Ascending aorta (tissue), 2 donors: ENCODE results near the gene SLC34A1. TPM values are rescaled to one million over a fixed set of nuclear protein-coding genes. Genes with fewer than 3 reads are reported as not detected.
A peak's percentile ranks its signal among the peaks of the same experiment; 100 is the strongest.

Source experiments
- DNase-seq, 2 donors: peaks; one replicate each; pipeline ENCODE4 v3.0.0-alpha.2; 2019; ENCODE audit warnings: low spot score in 2 of 2
- H3K27ac ChIP-seq, 2 donors: fragments of 200-600 bp; sonication (generic); one replicate each; pipeline ENCODE4 v1.5.1; 2016 to 2017; ENCODE audit warnings: mild to moderate bottlenecking in 1 of 2
- H3K27me3 ChIP-seq: fragments of 200-600 bp; sonication (generic); one replicate; pipeline ENCODE4 v1.5.1; 2017
- H3K36me3 ChIP-seq, 2 donors: fragments of 200-600 bp; sonication (generic); one replicate each; pipeline ENCODE4 v1.5.1; 2016
- H3K4me1 ChIP-seq, 2 donors: fragments of 200-600 bp; sonication (generic); one replicate each; pipeline ENCODE4 v1.5.1; 2016 to 2017; ENCODE audit warnings: mild to moderate bottlenecking in 1 of 2
- H3K4me3 ChIP-seq, 2 donors: fragments of 200-600 bp; sonication (generic); one replicate each; pipeline ENCODE4 v1.5.1; 2016 to 2017; ENCODE audit warnings: mild to moderate bottlenecking in 1 of 2
- H3K9me3 ChIP-seq, 2 donors: fragments of 200-600 bp; sonication (generic); one replicate each; pipeline ENCODE4 v1.5.1; 2016
- CTCF ChIP-seq, 3 experiments: fragments of 200-600 bp in 2 of 3; fragments of 450-650 bp in 1 of 3; sonication (generic) in 2 of 3; IDR thresholded peaks; one replicate each; pipeline ENCODE4 v1.5.1; 2016 to 2019; ENCODE audit warnings: antibody characterized with exemption in 3 of 3, mild to moderate bottlenecking in 1 of 3, moderate library complexity in 1 of 3
- intact Hi-C: fragments of 100-400 bp; cut with DNase I; formaldehyde crosslinking; loops from one replicate; pipeline ENCODE4 v1.15.1; 2023
- total RNA-seq: library from RNA; depleted of rRNA; stranded (reverse); fragments of >200 nt; gene quantifications from one replicate; pipeline ENCODE4 v1.1.0, GENCODE V29; 2016

Gene SLC34A1
- total RNA-seq, 1 donor from 2014 or later, result not detected

GRCh38 chr5:177389241-177390169 is 5.3 kb downstream of the SLC34A1 start:
- peak in 1 of 2 donors; percentile 73 for DNase-seq
- no peaks in the 10 kb centered on the region for H3K27me3 ChIP-seq
- no peaks in the 10 kb centered on the region for H3K36me3 ChIP-seq
- no peaks in the 10 kb centered on the region for H3K4me1 ChIP-seq
- H3K4me3 ChIP-seq, result no peak overlapping the region
- H3K9me3 ChIP-seq, result no peaks in the 10 kb centered on the region
- no peak for TF ChIP-seq CTCF (IDR thresholded peaks at IDR 0.05)
- H3K27ac ChIP-seq, result no peak overlapping the region
- intact Hi-C loops, result loop anchor here (1.0 kb wide), 2 partner anchors 65 to 112 kb away; no protein-coding TSS in a partner anchor

- DNase-seq, result peak in 1 of 2 donors; percentile 89
- H3K4me1 ChIP-seq, result no peaks in the 10 kb centered on the region
- H3K4me3 ChIP-seq, result no peak overlapping the region
- TF ChIP-seq CTCF (IDR thresholded peaks at IDR 0.05), result peak; percentile 94 to 95 (median 94)
- no peaks in the 10 kb centered on the region for H3K36me3 ChIP-seq
- no peaks in the 10 kb centered on the region for H3K9me3 ChIP-seq
- intact Hi-C loops, result loop anchor here (1.0 kb wide), 2 partner anchors 64 to 111 kb away; no protein-coding TSS in a partner anchor
- no peaks in the 10 kb centered on the region for H3K27me3 ChIP-seq
- no peak overlapping the region for H3K27ac ChIP-seq
Measured at GRCh38 chr5:177390363-177391300, 6.4 kb downstream of the SLC34A1 start.

GRCh38 chr5:177392765-177393164 is 8.5 kb downstream of the SLC34A1 start:
- no peak for TF ChIP-seq CTCF (IDR thresholded peaks at IDR 0.05)
- no peaks in the 10 kb centered on the region for H3K27me3 ChIP-seq

GRCh38 chr5:177393206-177393765 is 9.1 kb downstream of the SLC34A1 start:
- no peaks in the 10 kb centered on the region for H3K27me3 ChIP-seq
- intact Hi-C loops, result no loop called here

More at GRCh38 chr5:177392765-177393164, 8.5 kb downstream of the SLC34A1 start:
- no peak overlapping the region for H3K27ac ChIP-seq
- no peak for DNase-seq
- H3K9me3 ChIP-seq, result no peaks in the 10 kb centered on the region
- H3K4me1 ChIP-seq, result no peaks in the 10 kb centered on the region
- H3K4me3 ChIP-seq, result no peak overlapping the region
- intact Hi-C loops, result no loop called here
- no peaks in the 10 kb centered on the region for H3K36me3 ChIP-seq

More at GRCh38 chr5:177393206-177393765, 9.1 kb downstream of the SLC34A1 start:
- TF ChIP-seq CTCF (IDR thresholded peaks at IDR 0.05), result no peak
- no peaks in the 10 kb centered on the region for H3K9me3 ChIP-seq
- H3K27ac ChIP-seq, result no peak overlapping the region
- H3K4me1 ChIP-seq, result no peaks in the 10 kb centered on the region
- no peak for DNase-seq
- H3K4me3 ChIP-seq, result no peak overlapping the region
- no peaks in the 10 kb centered on the region for H3K36me3 ChIP-seq
